ENCODE results near the gene SLX4IP. TPM values are rescaled to one million over a fixed set of nuclear protein-coding genes. Genes with fewer than 3 reads are reported as not detected.

Gene SLX4IP
- total RNA-seq, 1 experiment from 2014 or later = 11.1 TPM

- BruUV-seq (replicated peaks) = no TSS peak
- Histone ChIP-seq H2AFZ (ENCODE audit: low read depth, low read length, poor library complexity, severe bottlenecking) (no peak overlapping the region), H3K27ac (ENCODE audit: low read depth, low read length) (peak overlapping the region; percentile 94), H3K27me3 (ENCODE audit: insufficient read depth, low read length) (no peaks in the 10 kb centered on the region), H3K79me2 (ENCODE audit: insufficient read depth, low read length) (no peaks in the 10 kb centered on the region), H3K9me2 (ENCODE audit: insufficient read depth) (no peaks in the 10 kb centered on the region), H3K4me2 (ENCODE audit: low read length) (peak overlapping the region; percentile 75), H3K9me3 (ENCODE audit: control insufficient read depth in 1 of 2, insufficient read depth in 1 of 2, low read depth in 1 of 2, low read length in 2 of 2) (no peaks in the 10 kb centered on the region), H4K20me1 (ENCODE audit: insufficient read depth) (no peaks in the 10 kb centered on the region), H3K9ac (ENCODE audit: low read length) (peak overlapping the region; percentile 48), H3K36me3 (ENCODE audit: control insufficient read depth in 1 of 2, insufficient read depth in 2 of 2, low read length in 2 of 2) (no peaks in the 10 kb centered on the region), H3K4me1 (ENCODE audit: control insufficient read depth in 1 of 2, insufficient read depth in 2 of 2, low read length in 2 of 2) (peaks cover 74 to 75% of the 10 kb centered on the region in 2 experiments), H3K4me3 (replicated peaks in 1 of 2; ENCODE audit: low read depth in 1 of 2, low read length in 2 of 2) (peak overlapping the region; percentile 18 to 40)
- ChIA-PET RAD21 (ENCODE audit: low non-redundant PET in 1 of 2, low total read pairs in 2 of 2, uncharacterized antibody in 2 of 2, unreplicated experiment in 2 of 2) (no interaction called here), POLR2A (no interaction called here), CTCF (interaction anchor here (0.6 kb wide), 1 partner anchor 379 kb away, joined by 3 read pairs; no protein-coding TSS in a partner anchor)
- intact Hi-C loops (cut with micrococcal nuclease) = loop anchor here (2.0 to 5.0 kb wide), 4 partner anchors 71 to 923 kb away; partner anchors contain the start of genes MKKS and SLX4IP
- DNase-seq (ENCODE audit: low read depth, low spot score) = no peak
- peak; percentile 16; the same call in 1 of the 2 replicates for ATAC-seq
- TF ChIP-seq, protein P1, sequence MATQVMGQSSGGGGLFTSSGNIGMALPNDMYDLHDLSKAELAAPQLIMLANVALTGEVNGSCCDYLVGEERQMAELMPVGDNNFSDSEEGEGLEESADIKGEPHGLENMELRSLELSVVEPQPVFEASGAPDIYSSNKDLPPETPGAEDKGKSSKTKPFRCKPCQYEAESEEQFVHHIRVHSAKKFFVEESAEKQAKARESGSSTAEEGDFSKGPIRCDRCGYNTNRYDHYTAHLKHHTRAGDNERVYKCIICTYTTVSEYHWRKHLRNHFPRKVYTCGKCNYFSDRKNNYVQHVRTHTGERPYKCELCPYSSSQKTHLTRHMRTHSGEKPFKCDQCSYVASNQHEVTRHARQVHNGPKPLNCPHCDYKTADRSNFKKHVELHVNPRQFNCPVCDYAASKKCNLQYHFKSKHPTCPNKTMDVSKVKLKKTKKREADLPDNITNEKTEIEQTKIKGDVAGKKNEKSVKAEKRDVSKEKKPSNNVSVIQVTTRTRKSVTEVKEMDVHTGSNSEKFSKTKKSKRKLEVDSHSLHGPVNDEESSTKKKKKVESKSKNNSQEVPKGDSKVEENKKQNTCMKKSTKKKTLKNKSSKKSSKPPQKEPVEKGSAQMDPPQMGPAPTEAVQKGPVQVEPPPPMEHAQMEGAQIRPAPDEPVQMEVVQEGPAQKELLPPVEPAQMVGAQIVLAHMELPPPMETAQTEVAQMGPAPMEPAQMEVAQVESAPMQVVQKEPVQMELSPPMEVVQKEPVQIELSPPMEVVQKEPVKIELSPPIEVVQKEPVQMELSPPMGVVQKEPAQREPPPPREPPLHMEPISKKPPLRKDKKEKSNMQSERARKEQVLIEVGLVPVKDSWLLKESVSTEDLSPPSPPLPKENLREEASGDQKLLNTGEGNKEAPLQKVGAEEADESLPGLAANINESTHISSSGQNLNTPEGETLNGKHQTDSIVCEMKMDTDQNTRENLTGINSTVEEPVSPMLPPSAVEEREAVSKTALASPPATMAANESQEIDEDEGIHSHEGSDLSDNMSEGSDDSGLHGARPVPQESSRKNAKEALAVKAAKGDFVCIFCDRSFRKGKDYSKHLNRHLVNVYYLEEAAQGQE (IDR thresholded peaks at IDR 0.05; ENCODE audit: low read depth) = no peak
- no peak for TF ChIP-seq SP1 (IDR thresholded peaks at IDR 0.05; ENCODE audit: low read depth)
- TF ChIP-seq EGR1 (IDR thresholded peaks at IDR 0.05; ENCODE audit: low read depth) = no peak
- no peak for TF ChIP-seq ZFX (IDR thresholded peaks at IDR 0.05)
- no peak for TF ChIP-seq POLR2A (IDR thresholded peaks at IDR 0.05; ENCODE audit: borderline replicate concordance, extremely low read depth, insufficient read depth, insufficient read length)
- TF ChIP-seq SIN3A (IDR thresholded peaks at IDR 0.05; ENCODE audit: low read depth) = no peak
- no peak for TF ChIP-seq CTCF (IDR thresholded peaks at IDR 0.05 in 2 of 3, conservative IDR thresholded peaks at IDR 0.05 in 1 of 3; ENCODE audit: borderline replicate concordance in 1 of 3, insufficient read depth in 1 of 3, low read depth in 2 of 3, low read length in 2 of 3)
- TF ChIP-seq YY1 (IDR thresholded peaks at IDR 0.05; ENCODE audit: extremely low read depth, insufficient replicate concordance, low read depth, low read length) = no peak
- no peak for TF ChIP-seq CEBPB (IDR thresholded peaks at IDR 0.05; ENCODE audit: low read depth)
- no peak for TF ChIP-seq EZH2 (IDR thresholded peaks at IDR 0.05)
- no peak for TF ChIP-seq JUND (IDR thresholded peaks at IDR 0.05)
- no peak for TF ChIP-seq ZNF274 (IDR thresholded peaks at IDR 0.05; ENCODE audit: low read depth, low read length)
- no peak for TF ChIP-seq RAD21 (IDR thresholded peaks at IDR 0.05; ENCODE audit: low read depth)
Observed at GRCh38 chr20:10539818-10540553, 104.9 kb downstream of the SLX4IP start.

Measured in HCT116 (cell line).